Measurements from ENCODE around the gene MIPEP.

- no peak for TF ChIP-seq POLR2A (IDR thresholded peaks at IDR 0.05)
- no peak for TF ChIP-seq CTCF (IDR thresholded peaks at IDR 0.05)
- TF ChIP-seq EP300 (IDR thresholded peaks at IDR 0.05; ENCODE audit: low read depth): no peak
- TF ChIP-seq POLR2AphosphoS5 (IDR thresholded peaks at IDR 0.05): no peak
Measured at GRCh38 chr13:23728807-23729206, 160.4 kb downstream of the MIPEP start.

Measured in transverse colon (tissue), 4 donors.